Activated naive CD4-positive, alpha-beta T cell treated with anti-CD3 and anti-CD28 coated beads, Interleukin-2, amount 50 U/mL, for 72 hours (primary cell): ENCODE results near the gene CFAP299. TPM values are rescaled to one million over a fixed set of nuclear protein-coding genes. Genes with fewer than 3 reads are reported as not detected.

Source experiments
- ATAC-seq, 2 donors: fragments of 150-1000 bp; cut with Tn5 transposase; 2 replicates each; pipeline ENCODE4 v1.10.0; 2021; ENCODE audit warnings: mild to moderate bottlenecking in 2 of 2, moderate library complexity in 2 of 2
- DNase-seq, 2 donors: peaks; one replicate each; pipeline ENCODE4 v3.0.0; 2021 to 2022; ENCODE audit warnings: low spot score in 2 of 2
- H3K27ac Mint-ChIP-seq, 2 donors: one replicate each; pipeline ENCODE4 v1.8.0; 2022; ENCODE audit warnings: mild to moderate bottlenecking in 2 of 2, mixed read lengths in 2 of 2
- H3K36me3 Mint-ChIP-seq, 2 donors: one replicate each; pipeline ENCODE4 v1.8.0; 2022; ENCODE audit warnings: mixed read lengths in 2 of 2
- H3K9me3 Mint-ChIP-seq, 2 donors: one replicate each; pipeline ENCODE4 v1.8.0; 2022; ENCODE audit warnings: mixed read lengths in 2 of 2
- total RNA-seq, 2 donors: library from RNA; stranded (reverse); gene quantifications; one replicate each; pipeline ENCODE4 v1.2.3, GENCODE V29; 2022

CFAP299 gene
- total RNA-seq, 2 donors from 2014 or later = not detected

GRCh38 chr4:80367737-80368136 lies 32.2 kb downstream of the CFAP299 start:
- ATAC-seq (no peak), DNase-seq (no peak)
- Mint-ChIP-seq H3K36me3 (peaks cover 20 to 28% of the 10 kb centered on the region in 2 donors), H3K27ac (no peak overlapping the region), H3K9me3 (peaks cover 8 to 24% of the 10 kb centered on the region in 2 donors)

- no peak for DNase-seq
Observed at GRCh38 chr4:80370635-80371034, 35.1 kb downstream of the CFAP299 start.

GRCh38 chr4:80371046-80371445 lies 35.5 kb downstream of the CFAP299 start:
- H3K27ac Mint-ChIP-seq = no peak overlapping the region
- peaks cover 24 to 28% of the 10 kb centered on the region in 2 donors for H3K36me3 Mint-ChIP-seq
- ATAC-seq (no peak), DNase-seq (no peak)
- H3K9me3 Mint-ChIP-seq = peaks cover 8 to 32% of the 10 kb centered on the region in 2 donors

More at GRCh38 chr4:80370635-80371034, 35.1 kb downstream of the CFAP299 start:
- Mint-ChIP-seq H3K27ac (no peak overlapping the region), H3K36me3 (peaks cover 24 to 28% of the 10 kb centered on the region in 2 donors), H3K9me3 (peaks cover 8 to 32% of the 10 kb centered on the region in 2 donors)
- ATAC-seq = no peak

- H3K9me3 Mint-ChIP-seq = peaks cover 14 to 36% of the 10 kb centered on the region in 2 donors
- H3K36me3 Mint-ChIP-seq = peaks cover 28 to 30% of the 10 kb centered on the region in 2 donors
- ATAC-seq = no peak
- DNase-seq = no peak
- no peak overlapping the region for H3K27ac Mint-ChIP-seq
Observed at GRCh38 chr4:80374180-80374579, 38.6 kb downstream of the CFAP299 start.

- ATAC-seq = no peak
- no peak overlapping the region for H3K27ac Mint-ChIP-seq
- H3K36me3 Mint-ChIP-seq = peaks cover 0 to 15% of the 10 kb centered on the region in 2 donors
- DNase-seq = no peak
- H3K9me3 Mint-ChIP-seq = peaks cover 10 to 15% of the 10 kb centered on the region in 2 donors
Observed at GRCh38 chr4:80382090-80382832, 46.7 kb downstream of the CFAP299 start.

- ATAC-seq = no peak
Observed at GRCh38 chr4:80385397-80386280, 50.1 kb downstream of the CFAP299 start.

GRCh38 chr4:80386281-80386886 lies 50.9 kb downstream of the CFAP299 start:
- peaks cover 0 to 4% of the 10 kb centered on the region in 2 donors for H3K36me3 Mint-ChIP-seq
- H3K27ac Mint-ChIP-seq = no peak overlapping the region
- DNase-seq = no peak
- ATAC-seq = no peak
- peaks cover 0 to 4% of the 10 kb centered on the region in 2 donors for H3K9me3 Mint-ChIP-seq

More at GRCh38 chr4:80385397-80386280, 50.1 kb downstream of the CFAP299 start:
- Mint-ChIP-seq H3K27ac (no peak overlapping the region), H3K9me3 (peaks cover 5 to 8% of the 10 kb centered on the region in 2 donors), H3K36me3 (peaks cover 0 to 9% of the 10 kb centered on the region in 2 donors)
- no peak for DNase-seq

- Mint-ChIP-seq H3K27ac (no peak overlapping the region), H3K9me3 (peaks cover 0 to 6% of the 10 kb centered on the region in 2 donors), H3K36me3 (no peaks in the 10 kb centered on the region)
- DNase-seq (no peak), ATAC-seq (no peak)
Observed at GRCh38 chr4:80387390-80388283, 52.1 kb downstream of the CFAP299 start.

- ATAC-seq (no peak), DNase-seq (no peak)
- peaks cover 0 to 6% of the 10 kb centered on the region in 2 donors for H3K9me3 Mint-ChIP-seq
- no peak overlapping the region for H3K27ac Mint-ChIP-seq
- H3K36me3 Mint-ChIP-seq = no peaks in the 10 kb centered on the region
Observed at GRCh38 chr4:80388284-80388607, 52.7 kb downstream of the CFAP299 start.

- ATAC-seq (no peak), DNase-seq (no peak)
- peaks cover 0 to 18% of the 10 kb centered on the region in 2 donors for H3K9me3 Mint-ChIP-seq
- no peak overlapping the region for H3K27ac Mint-ChIP-seq
- H3K36me3 Mint-ChIP-seq = peaks cover 0 to 7% of the 10 kb centered on the region in 2 donors
Observed at GRCh38 chr4:80390178-80390577, 54.6 kb downstream of the CFAP299 start.

GRCh38 chr4:80393246-80393969 lies 57.9 kb downstream of the CFAP299 start:
- peaks cover 6 to 7% of the 10 kb centered on the region in 2 donors for H3K36me3 Mint-ChIP-seq
- H3K9me3 Mint-ChIP-seq = peaks cover 0 to 22% of the 10 kb centered on the region in 2 donors
- ATAC-seq (peak; percentile 98 to 99), DNase-seq (no peak)
- H3K27ac Mint-ChIP-seq = peak overlapping the region; percentile 38 to 68

GRCh38 chr4:80393970-80394250 lies 58.4 kb downstream of the CFAP299 start:
- DNase-seq = peak in 1 of 2 donors; percentile 11
- peaks cover 0 to 22% of the 10 kb centered on the region in 2 donors for H3K9me3 Mint-ChIP-seq
- H3K36me3 Mint-ChIP-seq = peaks cover 6 to 7% of the 10 kb centered on the region in 2 donors
- ATAC-seq = peak; percentile 52 to 59
- peak overlapping the region; percentile 38 to 68 for H3K27ac Mint-ChIP-seq

GRCh38 chr4:80407246-80407645 lies 71.7 kb downstream of the CFAP299 start:
- ATAC-seq (no peak), DNase-seq (no peak)
- H3K9me3 Mint-ChIP-seq = peaks cover 3% of the 10 kb centered on the region in 2 donors
- no peak overlapping the region for H3K27ac Mint-ChIP-seq
- peaks cover 0 to 2% of the 10 kb centered on the region in 2 donors for H3K36me3 Mint-ChIP-seq

GRCh38 chr4:80409809-80410208 lies 74.3 kb downstream of the CFAP299 start:
- ATAC-seq (no peak), DNase-seq (no peak)
- Mint-ChIP-seq H3K9me3 (no peaks in the 10 kb centered on the region), H3K27ac (no peak overlapping the region), H3K36me3 (no peaks in the 10 kb centered on the region)

- peaks cover 0 to 2% of the 10 kb centered on the region in 2 donors for H3K9me3 Mint-ChIP-seq
- no peak overlapping the region for H3K27ac Mint-ChIP-seq
- DNase-seq = no peak
Observed at GRCh38 chr4:80412322-80412721, 76.8 kb downstream of the CFAP299 start.

More at GRCh38 chr4:80412322-80412721, 76.8 kb downstream of the CFAP299 start:
- H3K36me3 Mint-ChIP-seq = no peaks in the 10 kb centered on the region
- ATAC-seq = no peak
